ENCODE results near the gene RHOT2.

Gene RHOT2

GRCh38 chr16:703406-703805 is 35.5 kb downstream of the RHOT2 start:
- no peak for TF ChIP-seq CTCF (IDR thresholded peaks at IDR 0.05; ENCODE audit: low read depth, low read length, missing control alignments)
- peaks cover 76% of the 10 kb centered on the region for H3K27me3 ChIP-seq (replicated peaks)
- in situ Hi-C loops (cut with HindIII; ENCODE audit: low pct_ligation_motif_present, low sequenced_read_pairs): loop anchor here (25.0 kb wide), 1 partner anchor 284 kb away; the partner anchor contains the start of gene SOX8

GRCh38 chr16:704047-704446 is 36.1 kb downstream of the RHOT2 start:
- H3K36me3 ChIP-seq (replicated peaks): no peaks in the 10 kb centered on the region
- no peak for TF ChIP-seq CTCF (IDR thresholded peaks at IDR 0.05; ENCODE audit: low read depth, low read length, missing control alignments)
- H3K27me3 ChIP-seq (replicated peaks): peaks cover 76% of the 10 kb centered on the region
- no peak overlapping the region for H3K4me3 ChIP-seq (ENCODE audit: low read depth, low read length)
- in situ Hi-C loops (cut with HindIII; ENCODE audit: low pct_ligation_motif_present, low sequenced_read_pairs): loop anchor here (25.0 kb wide), 1 partner anchor 283 kb away; the partner anchor contains the start of gene SOX8
- H3K27ac ChIP-seq: no peak overlapping the region
- DNase-seq: no peak

More at GRCh38 chr16:703406-703805, 35.5 kb downstream of the RHOT2 start:
- no peak for DNase-seq
- no peaks in the 10 kb centered on the region for H3K36me3 ChIP-seq (replicated peaks)
- no peak overlapping the region for H3K4me3 ChIP-seq (ENCODE audit: low read depth, low read length)
- no peak overlapping the region for H3K27ac ChIP-seq

GRCh38 chr16:704552-705380 is 36.8 kb downstream of the RHOT2 start:
- no peak for TF ChIP-seq CTCF (IDR thresholded peaks at IDR 0.05; ENCODE audit: low read depth, low read length, missing control alignments)

GRCh38 chr16:705431-706188 is 37.7 kb downstream of the RHOT2 start, which contains the start of gene FBXL16:
Gene FBXL16 (minus strand): TSS chr16:705801. CDS start chr16:697405, 8,396 bp downstream.
- peaks cover 67% of the 10 kb centered on the region for H3K27me3 ChIP-seq (replicated peaks)
- H3K27ac ChIP-seq: no peak within 1 kb of the TSS
- no peak for TF ChIP-seq CTCF (IDR thresholded peaks at IDR 0.05; ENCODE audit: low read depth, low read length, missing control alignments)
- DNase-seq: no peak
- no peaks in the 10 kb centered on the region for H3K36me3 ChIP-seq (replicated peaks)
- in situ Hi-C loops (cut with HindIII; ENCODE audit: low pct_ligation_motif_present, low sequenced_read_pairs): loop anchor here (25.0 kb wide), 1 partner anchor 282 kb away; the partner anchor contains the start of gene SOX8
- no peak within 1 kb of the TSS for H3K4me3 ChIP-seq (ENCODE audit: low read depth, low read length)

More at GRCh38 chr16:704552-705380, 36.8 kb downstream of the RHOT2 start:
- no peak for DNase-seq
- in situ Hi-C loops (cut with HindIII; ENCODE audit: low pct_ligation_motif_present, low sequenced_read_pairs): loop anchor here (25.0 kb wide), 1 partner anchor 283 kb away; the partner anchor contains the start of gene SOX8
- Histone ChIP-seq H3K27ac (no peak overlapping the region), H3K36me3 (replicated peaks) (no peaks in the 10 kb centered on the region), H3K4me3 (ENCODE audit: low read depth, low read length) (no peak overlapping the region), H3K27me3 (replicated peaks) (peaks cover 75% of the 10 kb centered on the region)

- no peak for DNase-seq
- no peak for TF ChIP-seq CTCF (IDR thresholded peaks at IDR 0.05; ENCODE audit: low read depth, low read length, missing control alignments)
- H3K36me3 ChIP-seq (replicated peaks): no peaks in the 10 kb centered on the region
- H3K27me3 ChIP-seq (replicated peaks): peaks cover 58% of the 10 kb centered on the region
- no peak overlapping the region for H3K4me3 ChIP-seq (ENCODE audit: low read depth, low read length)
- H3K27ac ChIP-seq: no peak overlapping the region
- in situ Hi-C loops (cut with HindIII; ENCODE audit: low pct_ligation_motif_present, low sequenced_read_pairs): loop anchor here (25.0 kb wide), 1 partner anchor 281 kb away; the partner anchor contains the start of gene SOX8
Observed at GRCh38 chr16:706189-707061, 38.5 kb downstream of the RHOT2 start.

Measured in brain microvascular endothelial cell (primary cell).